UCSD-AML1 (cell line): ENCODE results near the gene TRIM44.

Experiments
- DNase-seq: peaks from one replicate; lab custom pipeline; 2025; ENCODE audit not compliant: unreplicated experiment; lab: John Stamatoyannopoulos, UW

TRIM44 gene

GRCh38 chr11:35786188-35786587, 123.6 kb downstream of the TRIM44 start:
- no peak for DNase-seq

GRCh38 chr11:35787013-35787504, 124.5 kb downstream of the TRIM44 start:
- DNase-seq = no peak

- DNase-seq = no peak
Measured at GRCh38 chr11:35787626-35788025, 125.1 kb downstream of the TRIM44 start.

GRCh38 chr11:35791088-35791958, 128.7 kb downstream of the TRIM44 start:
- DNase-seq = no peak

- no peak for DNase-seq
Measured at GRCh38 chr11:35792148-35792845, 129.7 kb downstream of the TRIM44 start.

GRCh38 chr11:35792846-35793192, 130.2 kb downstream of the TRIM44 start:
- no peak for DNase-seq

- no peak for DNase-seq
Measured at GRCh38 chr11:35794333-35794732, 131.8 kb downstream of the TRIM44 start.

- DNase-seq = no peak
Measured at GRCh38 chr11:35794850-35795249, 132.3 kb downstream of the TRIM44 start.

GRCh38 chr11:35796562-35796961, 134.0 kb downstream of the TRIM44 start:
- no peak for DNase-seq

- no peak for DNase-seq
Measured at GRCh38 chr11:35798423-35798822, 135.8 kb downstream of the TRIM44 start.

- no peak for DNase-seq
Measured at GRCh38 chr11:35798983-35799382, 136.4 kb downstream of the TRIM44 start.

GRCh38 chr11:35799655-35800054, 137.1 kb downstream of the TRIM44 start:
- DNase-seq = no peak

GRCh38 chr11:35800970-35801953, 138.7 kb downstream of the TRIM44 start:
- DNase-seq = no peak

GRCh38 chr11:35802221-35802620, 139.6 kb downstream of the TRIM44 start:
- no peak for DNase-seq

- no peak for DNase-seq
Measured at GRCh38 chr11:35802672-35803071, 140.1 kb downstream of the TRIM44 start.

GRCh38 chr11:35803115-35803514, 140.5 kb downstream of the TRIM44 start:
- DNase-seq = no peak

GRCh38 chr11:35804451-35805040, 142.0 kb downstream of the TRIM44 start:
- DNase-seq = no peak

GRCh38 chr11:35809561-35809960, 147.0 kb downstream of the TRIM44 start:
- no peak for DNase-seq

- no peak for DNase-seq
Measured at GRCh38 chr11:35810045-35810645, 147.6 kb downstream of the TRIM44 start.

- peak; percentile 68 for DNase-seq
Measured at GRCh38 chr11:35811783-35812182, 149.2 kb downstream of the TRIM44 start.
